Endothelial cell of umbilical vein (primary cell): ENCODE results near the gene VSTM2B. TPM values are rescaled to one million over a fixed set of nuclear protein-coding genes. Genes with fewer than 3 reads are reported as not detected.

ENCODE experiments used
- BruUV-seq: library from RNA; stranded (reverse); fragments of 400-500 nt; replicated peaks from 2 replicates; lab custom pipeline; 2021; lab: Mats Ljungman, UMichigan
- CTCF ChIA-PET: fragments of 300-600, 350-600 bp; sonication (Branson Sonifier 250); formaldehyde crosslinking; loops from one replicate; lab custom pipeline; 2021; ENCODE audit warnings: antibody characterized with exemption, inconsistent platforms; lab: Charles Lee
- POLR2A ChIA-PET: fragments of 300-600, 350-600 bp; sonication (Branson Sonifier 250); formaldehyde crosslinking; loops from one replicate; lab custom pipeline; 2021; ENCODE audit warnings: antibody characterized with exemption, inconsistent platforms; lab: Charles Lee
- DNase-seq: peaks from one replicate; pipeline ENCODE4 v3.0.0-alpha.2; 2011; ENCODE audit warnings: low read depth, low spot score
- FAIRE-seq: peaks from 2 replicates; lab custom pipeline; 2011; peaks lifted over from hg19 to GRCh38; lab: Jason Lieb, UNC
- H2AFZ ChIP-seq: 2 replicates; pipeline ENCODE4 v1.6.0; 2012; ENCODE audit warnings: low read depth, low read length, control low read depth, inconsistent platforms
- H3K27ac ChIP-seq: 2 replicates; pipeline ENCODE4 v1.5.1; 2011; ENCODE audit warnings: low read depth, mild to moderate bottlenecking, control low read depth, low read length, moderate library complexity; ENCODE audit not compliant: insufficient read depth
- H3K27me3 ChIP-seq, 2 experiments: 2 replicates each; pipeline versions ENCODE4 v1.6.0 to v1.6.1; 2011; ENCODE audit warnings: low read length in 2 of 2, mixed read lengths in 1 of 2; ENCODE audit not compliant: control insufficient read depth in 2 of 2, insufficient read depth in 2 of 2
- H3K36me3 ChIP-seq, 2 experiments: 2 replicates in 1 of 2; 3 replicates in 1 of 2; pipeline ENCODE4 v1.5.1; 2011; ENCODE audit warnings: low read length in 2 of 2, mild to moderate bottlenecking in 1 of 2, moderate library complexity in 1 of 2; ENCODE audit not compliant: control insufficient read depth in 2 of 2, insufficient read depth in 2 of 2; ENCODE audit errors: extremely low read depth in 1 of 2
- H3K4me1 ChIP-seq: 3 replicates; pipeline ENCODE4 v1.5.1; 2011; ENCODE audit warnings: mild to moderate bottlenecking, low read length; ENCODE audit not compliant: control insufficient read depth, insufficient read depth; ENCODE audit errors: extremely low read depth
- H3K4me2 ChIP-seq: 2 replicates; pipeline ENCODE4 v1.6.1; 2011; ENCODE audit warnings: low read length, control low read depth, mixed read lengths; ENCODE audit not compliant: insufficient read depth
- H3K4me3 ChIP-seq, 3 experiments: fragments of 200-600 bp in 1 of 3; sonication (generic), shearing (Covaris generic) in 1 of 3; replicated peaks in 1 of 3; 2 replicates each; pipeline ENCODE4 v1.5.1; 2011 to 2016; ENCODE audit warnings: control low read depth in 3 of 3, low read length in 3 of 3, mild to moderate bottlenecking in 2 of 3, inconsistent platforms in 1 of 3, low read depth in 1 of 3, moderate library complexity in 1 of 3; ENCODE audit not compliant: insufficient read depth in 1 of 3
- H3K79me2 ChIP-seq: 2 replicates; pipeline ENCODE4 v1.6.0; 2012; ENCODE audit warnings: low read length, inconsistent platforms; ENCODE audit not compliant: control insufficient read depth, insufficient read depth
- H3K9ac ChIP-seq: replicated peaks from 2 replicates; pipeline ENCODE3; 2011; ENCODE audit warnings: low read length, control low read depth; ENCODE audit not compliant: insufficient read depth; ENCODE audit errors: extremely low read depth
- H3K9me1 ChIP-seq: replicated peaks from 3 replicates; pipeline ENCODE4 v1.6.0; 2011; ENCODE audit warnings: mild to moderate bottlenecking, low read length; ENCODE audit not compliant: control insufficient read depth, insufficient read depth; ENCODE audit errors: extremely low read depth
- H3K9me3 ChIP-seq: replicated peaks from 2 replicates; pipeline ENCODE4 v1.5.1; 2012; ENCODE audit warnings: low read length, inconsistent platforms; ENCODE audit not compliant: control insufficient read depth, insufficient read depth
- H4K20me1 ChIP-seq: replicated peaks from 2 replicates; pipeline ENCODE3; 2011; ENCODE audit warnings: mild to moderate bottlenecking, low read length; ENCODE audit not compliant: control insufficient read depth, insufficient read depth; ENCODE audit errors: extremely low read depth
- EZH2 ChIP-seq: IDR thresholded peaks from 2 replicates; pipeline ENCODE4 v1.6.1; 2012; ENCODE audit warnings: borderline replicate concordance, low read depth, mild to moderate bottlenecking, moderate library complexity, low read length, inconsistent platforms; ENCODE audit not compliant: severe bottlenecking
- FOS ChIP-seq: IDR thresholded peaks from 2 replicates; pipeline ENCODE4 v1.6.1; 2011; ENCODE audit warnings: mild to moderate bottlenecking, low read length, moderate library complexity, borderline replicate concordance; ENCODE audit not compliant: insufficient read depth
- GATA2 ChIP-seq: IDR thresholded peaks from 2 replicates; pipeline ENCODE4 v1.7.0; 2011; ENCODE audit warnings: low read depth, mild to moderate bottlenecking, moderate library complexity, mixed read lengths, low read length; ENCODE audit not compliant: insufficient read length, insufficient read depth
- JUN ChIP-seq: IDR thresholded peaks from 2 replicates; pipeline ENCODE4 v1.6.1; 2011; ENCODE audit warnings: borderline replicate concordance, low read depth; ENCODE audit not compliant: insufficient read length, insufficient read depth
- MYC ChIP-seq: IDR thresholded peaks from one replicate; pipeline ENCODE4 v1.6.1; 2011; ENCODE audit warnings: mild to moderate bottlenecking, low read depth, low read length
- POLR2A ChIP-seq: IDR thresholded peaks from 2 replicates; pipeline ENCODE4 v1.6.1; 2012; ENCODE audit warnings: low read depth, mild to moderate bottlenecking, control low read depth, low read length
- POLR2AphosphoS5 ChIP-seq: IDR thresholded peaks from 2 replicates; pipeline ENCODE4 v1.6.1; 2012; ENCODE audit warnings: low read depth, mild to moderate bottlenecking, control low read depth, low read length, moderate library complexity; ENCODE audit not compliant: insufficient read depth
- dilution Hi-C: fragments of 300-500 bp; cut with MboI; formaldehyde crosslinking; loops from one replicate; pipeline ENCODE4 v1.15.0; 2019; ENCODE audit warnings: low sequenced_read_pairs; ENCODE audit not compliant: extremely low pct_ligation_motif_present
- intact Hi-C: fragments of 100-400 bp; cut with micrococcal nuclease; formaldehyde crosslinking; loops from one replicate; pipeline ENCODE4 v1.10.0; 2022
- polyA plus RNA-seq, 4 experiments: library from polyadenylated mRNA; depleted of rRNA in 3 of 4; stranded (reverse) in 3 of 4; unstranded in 1 of 4; fragments of >200 nt; gene quantifications; 2 replicates each; pipeline versions ENCODE4 v1.2.1 to v1.2.3, GENCODE V29; 2011 to 2012; ENCODE audit warnings: missing spikeins in 1 of 4
- total RNA-seq: library from RNA; stranded (reverse); gene quantifications from 2 replicates; pipeline ENCODE4 v1.2.3, GENCODE V29; 2021
- TF ChIP-seq, protein P1 (sequence below), 2 donors: IDR thresholded peaks; 1 replicate in 1 of 2; 2 replicates in 1 of 2; pipeline ENCODE4 v1.5.1; 2011; ENCODE audit warnings: low read length in 2 of 2, mild to moderate bottlenecking in 2 of 2, moderate library complexity in 2 of 2, control low read depth in 1 of 2, inconsistent platforms in 1 of 2, low read depth in 1 of 2; ENCODE audit not compliant: insufficient read depth in 1 of 2; ENCODE audit errors: extremely low read depth in 1 of 2

Gene VSTM2B
- total and polyA plus RNA-seq, 2 donors (not counting 3 experiments of a cell fraction or from before 2014, with no cell fraction given), result not detected

GRCh38 chr19:29542776-29543175 is 17.0 kb downstream of the VSTM2B start:
- ChIA-PET CTCF (no interaction called here), POLR2A (no interaction called here)
- Histone ChIP-seq H3K4me1 (no peaks in the 10 kb centered on the region), H3K27ac (no peak overlapping the region), H4K20me1 (no peaks in the 10 kb centered on the region), H3K9me1 (no peaks in the 10 kb centered on the region), H3K4me2 (no peak overlapping the region), H3K36me3 (no peaks in the 10 kb centered on the region), H3K79me2 (no peaks in the 10 kb centered on the region), H3K9me3 (no peaks in the 10 kb centered on the region), H2AFZ (no peak overlapping the region), H3K27me3 (no peaks in the 10 kb centered on the region), H3K9ac (no peak overlapping the region), H3K4me3 (no peak overlapping the region)
- dilution Hi-C loops (no loop called here), intact Hi-C loops (no loop called here)
- no peak for DNase-seq
- no peak for FAIRE-seq
- TF ChIP-seq MYC (no peak), FOS (no peak), GATA2 (no peak)
- BruUV-seq, result no TSS peak

DNA sequence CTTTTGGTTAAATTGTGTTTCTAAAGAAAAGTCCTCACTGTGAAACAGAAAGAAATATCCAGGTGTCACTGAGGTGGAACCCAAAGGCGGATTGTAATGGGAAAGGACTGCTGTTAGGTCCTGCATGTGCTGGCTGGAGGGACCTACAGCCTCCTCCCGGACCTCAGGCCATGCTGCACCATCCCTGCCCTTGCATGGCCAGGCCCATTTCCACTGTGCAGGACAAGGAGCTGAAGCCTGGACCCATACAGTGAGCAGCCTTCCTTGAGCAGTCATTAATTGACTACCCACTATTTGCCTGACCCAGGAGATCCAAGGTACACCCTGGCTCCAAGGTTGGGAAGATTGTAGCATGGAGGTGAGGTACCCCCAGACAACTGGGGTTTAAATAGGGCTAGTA is 17.6 kb downstream of the VSTM2B start:
- DNase-seq, result no peak
- H3K9me1 ChIP-seq, result no peaks in the 10 kb centered on the region
- BruUV-seq, result no TSS peak
- H3K27me3 ChIP-seq, result no peaks in the 10 kb centered on the region
- H3K27ac ChIP-seq, result no peak overlapping the region
- dilution Hi-C loops, result no loop called here
- H3K9ac ChIP-seq, result no peak overlapping the region
- H3K9me3 ChIP-seq, result no peaks in the 10 kb centered on the region
- no peaks in the 10 kb centered on the region for H4K20me1 ChIP-seq
- no peaks in the 10 kb centered on the region for H3K36me3 ChIP-seq
- H3K79me2 ChIP-seq, result no peaks in the 10 kb centered on the region
- no peak overlapping the region for H3K4me2 ChIP-seq
- H3K4me1 ChIP-seq, result no peaks in the 10 kb centered on the region
- intact Hi-C loops, result no loop called here
- ChIA-PET CTCF (no interaction called here), POLR2A (no interaction called here)
- H2AFZ ChIP-seq, result no peak overlapping the region
- no peak for FAIRE-seq
- TF ChIP-seq GATA2 (no peak), MYC (no peak), POLR2A (no peak), POLR2AphosphoS5 (no peak), JUN (no peak), EZH2 (no peak)
- TF ChIP-seq, protein P1, sequence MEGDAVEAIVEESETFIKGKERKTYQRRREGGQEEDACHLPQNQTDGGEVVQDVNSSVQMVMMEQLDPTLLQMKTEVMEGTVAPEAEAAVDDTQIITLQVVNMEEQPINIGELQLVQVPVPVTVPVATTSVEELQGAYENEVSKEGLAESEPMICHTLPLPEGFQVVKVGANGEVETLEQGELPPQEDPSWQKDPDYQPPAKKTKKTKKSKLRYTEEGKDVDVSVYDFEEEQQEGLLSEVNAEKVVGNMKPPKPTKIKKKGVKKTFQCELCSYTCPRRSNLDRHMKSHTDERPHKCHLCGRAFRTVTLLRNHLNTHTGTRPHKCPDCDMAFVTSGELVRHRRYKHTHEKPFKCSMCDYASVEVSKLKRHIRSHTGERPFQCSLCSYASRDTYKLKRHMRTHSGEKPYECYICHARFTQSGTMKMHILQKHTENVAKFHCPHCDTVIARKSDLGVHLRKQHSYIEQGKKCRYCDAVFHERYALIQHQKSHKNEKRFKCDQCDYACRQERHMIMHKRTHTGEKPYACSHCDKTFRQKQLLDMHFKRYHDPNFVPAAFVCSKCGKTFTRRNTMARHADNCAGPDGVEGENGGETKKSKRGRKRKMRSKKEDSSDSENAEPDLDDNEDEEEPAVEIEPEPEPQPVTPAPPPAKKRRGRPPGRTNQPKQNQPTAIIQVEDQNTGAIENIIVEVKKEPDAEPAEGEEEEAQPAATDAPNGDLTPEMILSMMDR (IDR thresholded peaks at IDR 0.05; ENCODE audit: extremely low read depth in 1 of 2, insufficient read depth in 1 of 2, low read depth in 1 of 2, low read length in 2 of 2), result no peak
- H3K4me3 ChIP-seq, result no peak overlapping the region
